GM19099 (cell line): ENCODE measurements around the gene COX5A.

ENCODE experiments used
- POLR2A ChIP-seq: IDR thresholded peaks from 3 replicates; pipeline ENCODE4 v1.6.1; 2011; ENCODE audit warnings: low read depth; ENCODE audit not compliant: insufficient read length; ENCODE audit errors: extremely low read depth

The COX5A gene

DNA sequence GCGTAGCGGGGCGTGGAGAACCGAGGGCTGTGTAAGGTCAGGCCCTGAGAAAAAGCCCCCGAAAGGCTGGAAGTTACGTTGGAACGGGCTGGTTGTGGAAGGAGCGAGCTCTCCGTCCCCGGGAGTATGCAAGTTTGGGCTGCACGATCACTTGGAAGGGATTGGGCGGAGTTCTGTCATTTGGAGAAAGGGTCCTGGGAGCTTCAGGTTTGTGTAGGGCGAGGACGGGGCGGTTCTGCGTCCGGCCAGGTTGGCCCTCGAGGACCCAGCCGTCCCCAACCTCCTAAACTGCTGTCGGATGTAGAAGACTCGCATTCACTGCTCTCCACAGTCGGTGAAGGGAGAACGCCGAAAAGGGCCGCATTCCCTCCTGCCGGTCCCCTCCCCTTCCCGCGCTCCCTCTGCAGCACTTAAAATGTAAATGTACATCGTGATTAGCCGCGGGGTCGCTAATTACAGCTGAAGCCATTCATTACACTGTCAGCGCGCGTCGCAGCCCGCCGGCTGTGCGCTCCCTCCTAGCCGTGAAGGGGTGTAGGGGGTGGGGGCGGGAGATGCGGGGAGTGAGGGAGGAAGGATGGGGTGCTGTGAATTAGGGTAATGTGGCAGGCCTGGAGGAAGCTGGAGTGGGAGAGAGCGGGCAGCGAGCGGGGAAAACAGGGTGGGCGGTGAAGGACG lies 21.2 kb upstream of the COX5A start:
- TF ChIP-seq POLR2A, result no peak

DNA sequence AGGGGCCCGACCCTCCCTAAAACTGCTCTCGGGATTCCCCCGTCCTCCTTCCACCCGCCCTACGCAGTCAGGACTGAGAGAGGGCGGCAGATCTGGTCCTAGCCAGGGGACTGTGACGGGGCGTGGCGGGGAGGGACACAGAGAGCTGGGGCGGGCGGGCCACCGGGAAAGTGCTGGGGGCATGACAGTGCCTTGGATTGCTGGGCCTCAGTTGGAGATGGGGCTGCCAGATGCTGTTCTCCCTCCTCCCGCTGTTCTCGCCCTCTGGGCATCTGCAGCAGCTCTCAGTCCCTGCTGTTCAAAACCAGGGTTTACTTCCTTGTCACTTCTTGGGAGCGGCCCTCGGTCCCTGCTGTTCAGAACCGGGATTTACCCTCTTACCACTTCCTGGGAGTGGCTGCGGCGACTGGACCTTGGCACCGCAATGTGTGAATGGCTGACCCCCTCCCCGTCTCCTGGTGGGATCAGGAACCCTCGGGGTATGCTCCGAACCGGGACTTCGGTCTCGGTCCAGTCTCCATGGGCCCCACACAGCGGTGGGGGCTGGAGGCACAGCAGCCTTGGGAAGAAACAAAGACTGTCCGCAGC lies 20.5 kb upstream of the COX5A start:
- no peak for TF ChIP-seq POLR2A

DNA sequence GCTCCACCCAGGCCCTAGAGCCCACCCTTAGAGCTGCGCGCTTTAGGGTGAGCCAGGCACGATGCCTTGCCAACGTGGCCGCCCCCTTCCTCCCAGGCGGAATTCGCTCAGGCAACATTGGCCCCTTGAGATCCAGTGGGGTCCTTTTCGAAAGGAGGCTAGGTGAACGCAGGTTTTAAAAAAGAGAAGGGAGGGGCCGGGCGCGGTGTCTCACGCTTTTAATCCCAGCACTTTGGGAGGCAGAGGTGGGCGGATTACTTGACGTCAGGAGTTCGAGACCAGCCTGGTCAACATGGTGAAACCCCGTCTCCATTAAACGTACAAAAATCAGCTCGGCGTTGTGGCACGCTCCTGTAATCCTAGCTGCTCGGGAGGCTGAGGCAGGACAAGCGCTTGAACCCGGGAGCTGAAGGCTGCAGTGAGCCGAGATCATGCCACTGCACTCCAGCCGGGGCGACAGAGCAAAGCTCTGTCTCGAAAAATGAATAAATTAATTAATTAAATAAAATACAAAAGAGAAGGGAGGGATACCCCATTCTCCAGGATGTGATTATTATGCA lies 19.7 kb upstream of the COX5A start:
- TF ChIP-seq POLR2A, result no peak

DNA sequence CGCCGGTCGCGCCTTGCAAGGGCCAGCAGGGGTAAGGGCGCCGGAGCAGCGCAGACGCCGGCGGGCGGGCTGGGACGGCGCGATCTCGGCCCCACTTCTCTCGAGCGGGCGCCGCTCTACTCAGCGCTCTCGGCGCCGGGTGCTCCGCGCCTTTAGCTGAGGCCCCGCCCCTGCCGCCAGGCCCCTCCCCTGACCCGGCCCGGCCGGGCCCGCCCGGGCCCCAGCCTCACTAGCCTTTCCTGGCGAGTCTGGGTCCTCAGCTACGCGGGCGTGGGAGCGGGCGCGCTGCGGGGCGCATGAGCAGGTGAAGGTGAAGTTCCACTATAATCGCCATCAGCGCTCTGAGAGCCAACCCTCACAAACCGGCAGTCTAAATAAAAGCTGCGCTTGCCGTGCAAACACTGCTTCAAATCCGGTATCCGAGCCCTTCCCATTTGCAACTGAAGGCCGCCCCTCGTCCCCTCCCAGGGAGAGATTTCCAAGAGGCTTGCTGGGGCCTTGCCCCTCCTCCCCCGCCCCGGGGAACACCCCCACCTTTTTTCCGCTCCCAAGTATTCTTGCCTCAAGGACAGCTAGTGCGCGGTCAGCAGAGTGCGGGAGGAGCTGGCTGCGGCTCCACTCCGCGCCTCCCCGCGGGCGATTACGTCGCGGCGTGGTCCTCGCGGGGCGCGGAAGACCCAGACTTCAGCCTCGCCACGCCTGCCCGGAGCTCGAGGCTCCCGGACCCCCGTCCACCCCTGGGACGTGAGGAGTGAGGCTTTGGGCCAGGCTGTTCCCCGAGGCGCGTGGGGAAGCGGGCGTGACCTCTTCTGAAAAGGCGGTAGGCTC lies 19.0 kb upstream of the COX5A start, which contains the start of gene RPP25:
Gene RPP25 (minus strand): TSS at position 125 of the 828 bp plus-strand sequence. CDS start 189 bp downstream, outside the sequence.
- peak; percentile 73 for TF ChIP-seq POLR2A

GRCh38 chr15:74955796-74956647 lies 18.1 kb upstream of the COX5A start:
- TF ChIP-seq POLR2A, result no peak

DNA sequence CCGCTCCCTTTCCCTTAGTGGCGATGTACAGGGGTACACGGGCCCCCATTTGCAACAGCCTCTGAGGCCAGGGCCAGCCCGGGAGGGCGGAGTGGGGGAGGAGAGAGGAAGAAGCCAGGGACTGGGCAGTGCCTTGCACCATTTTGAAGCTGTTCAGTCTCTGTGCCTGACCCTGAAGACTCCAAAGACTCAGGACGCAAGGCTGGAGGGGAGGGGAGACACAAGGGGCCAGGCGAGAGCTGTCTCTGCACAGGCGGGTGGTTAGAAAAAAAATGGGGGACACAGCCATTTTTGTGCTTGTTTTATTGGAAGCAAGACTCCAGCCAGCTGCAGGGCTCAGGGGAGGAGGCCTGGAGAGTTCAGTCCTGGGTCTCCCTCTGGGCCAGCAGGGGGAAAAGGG lies 17.1 kb upstream of the COX5A start:
- TF ChIP-seq POLR2A, result no peak

- no peak for TF ChIP-seq POLR2A
Measured at GRCh38 chr15:74954515-74954914, 16.6 kb upstream of the COX5A start.

- no peak for TF ChIP-seq POLR2A
Measured at GRCh38 chr15:74951006-74951405, 13.1 kb upstream of the COX5A start.

GRCh38 chr15:74950078-74950908 lies 12.4 kb upstream of the COX5A start:
- TF ChIP-seq POLR2A, result no peak

DNA sequence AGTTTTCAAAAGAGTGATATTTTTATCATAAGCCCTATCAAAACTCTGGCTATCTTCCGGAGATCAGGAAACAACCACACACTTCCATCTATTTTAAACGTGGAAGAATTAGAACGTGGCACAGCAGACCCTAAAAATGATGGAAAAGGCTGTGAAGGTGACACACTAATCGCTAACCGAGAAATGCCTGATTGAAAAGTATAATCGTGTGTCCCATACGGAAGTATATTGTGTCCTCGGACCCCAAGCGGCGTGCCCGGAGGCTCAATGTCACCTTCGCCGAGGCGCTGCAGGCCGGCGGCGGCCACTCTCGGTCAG lies 642 bp downstream of the COX5A start:
- TF ChIP-seq POLR2A, result no peak

GRCh38 chr15:74933573-74933972 lies 4.3 kb downstream of the COX5A start:
- TF ChIP-seq POLR2A, result no peak

DNA sequence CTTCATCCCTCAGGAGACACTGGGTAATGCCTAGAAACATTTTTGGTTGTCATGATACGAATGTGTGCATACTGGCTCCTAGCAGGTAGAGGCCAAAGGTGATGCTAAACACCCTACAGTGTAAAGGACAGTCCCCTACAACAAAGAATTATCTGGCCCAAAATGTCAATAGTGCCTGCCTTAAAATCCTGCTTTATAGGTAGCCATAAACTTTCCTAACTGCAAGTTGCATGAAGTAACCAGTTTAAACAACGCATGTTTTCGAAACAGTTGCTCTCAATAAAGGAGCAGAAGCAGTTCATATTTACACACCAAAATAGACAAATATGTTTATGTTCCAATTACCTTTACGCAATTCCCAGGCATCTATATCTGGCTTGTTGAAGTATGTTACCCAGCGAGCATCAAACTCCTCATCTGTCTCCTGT lies 9.1 kb downstream of the COX5A start:
- no peak for TF ChIP-seq POLR2A

DNA sequence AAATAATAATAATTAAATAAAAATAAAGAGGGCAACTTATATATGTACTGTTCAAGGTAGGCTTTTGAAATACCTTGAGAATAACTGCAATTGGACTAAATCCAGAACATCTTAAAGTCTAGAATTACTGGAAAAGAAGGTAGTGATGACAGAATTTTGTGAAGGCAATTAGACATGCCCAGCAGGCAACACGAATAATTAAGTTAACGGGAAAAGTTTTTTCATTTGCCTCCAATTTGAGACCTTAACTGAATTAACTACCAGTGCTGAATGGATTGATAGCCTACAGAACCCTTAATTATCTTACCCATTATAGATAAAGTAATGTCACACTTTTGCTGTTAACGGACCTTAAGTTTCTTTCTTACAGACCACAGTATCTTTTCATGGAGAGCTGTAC lies 13.3 kb downstream of the COX5A start:
- no peak for TF ChIP-seq POLR2A

DNA sequence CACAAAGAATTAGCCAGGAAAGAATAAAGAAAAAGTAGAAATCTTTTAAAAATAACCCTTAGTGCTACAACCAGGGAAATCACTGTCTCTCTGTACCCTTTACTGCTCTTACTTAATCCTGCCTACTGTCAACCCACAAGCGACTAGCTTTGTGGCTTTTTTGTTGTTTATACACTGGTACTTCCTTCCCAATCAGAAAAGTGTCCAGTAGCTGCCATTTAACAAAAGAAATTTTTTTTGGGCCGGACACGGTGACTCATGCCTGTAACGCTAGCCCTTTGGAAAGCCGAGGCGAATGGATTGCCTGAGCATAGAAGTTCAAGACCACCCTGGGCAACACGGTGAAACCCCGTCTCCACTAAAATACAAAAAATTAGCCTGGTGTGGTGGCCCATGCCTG lies 17.4 kb downstream of the COX5A start:
- no peak for TF ChIP-seq POLR2A

GRCh38 chr15:74917676-74918075 lies 20.2 kb downstream of the COX5A start:
- TF ChIP-seq POLR2A, result no peak

DNA sequence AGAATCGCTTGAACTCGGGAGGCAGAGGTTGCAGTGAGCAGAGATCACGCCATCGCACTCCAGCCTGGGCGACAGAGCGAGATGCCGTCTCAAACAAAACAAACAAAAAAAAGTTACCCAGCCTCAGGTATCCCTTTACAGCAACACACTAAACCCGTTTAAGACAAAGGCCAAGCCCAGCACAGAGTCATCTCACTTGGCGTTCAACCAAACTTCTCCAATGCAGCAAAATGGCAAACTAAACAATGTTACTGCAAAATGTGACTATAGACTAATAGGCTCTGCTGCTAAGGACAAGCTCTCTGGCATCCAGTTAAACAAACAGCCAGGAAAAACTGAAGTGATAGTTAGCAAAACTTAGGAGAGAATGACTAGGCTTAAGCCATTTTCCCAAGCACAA lies 24.8 kb downstream of the COX5A start:
- TF ChIP-seq POLR2A, result no peak
